ENCODE measurements around the gene PLEKHM1.
"Not testable (repeated sequence)": the region's sequence is repeated elsewhere in the genome, so short reads cannot be mapped to it uniquely, and the experiment has no call there.

PLEKHM1 gene

DNA sequence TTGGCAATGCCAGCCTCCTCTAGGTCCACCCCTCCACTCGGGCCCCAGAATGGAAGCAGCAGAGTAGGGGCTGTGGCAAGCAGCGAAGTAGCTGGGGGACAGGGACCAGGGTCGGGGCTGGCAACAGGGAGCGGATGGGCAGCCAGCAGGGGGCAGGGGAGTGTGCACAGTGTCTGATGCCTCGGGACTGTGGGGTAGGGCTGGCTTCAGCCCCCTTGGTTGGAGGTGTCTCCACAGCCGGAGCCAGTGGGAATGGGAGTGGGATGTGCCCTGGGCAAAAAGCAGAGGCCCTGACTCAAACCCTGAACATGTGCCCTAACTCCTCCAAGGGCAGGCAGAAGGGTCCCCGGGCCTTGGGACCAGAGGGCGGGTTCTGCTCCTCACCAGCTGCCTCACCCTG, 39.4 kb downstream of the PLEKHM1 start:
- no peaks in the 10 kb centered on the region for H3K9me3 ChIP-seq (ENCODE audit: insufficient read depth, low read depth, low read length)
- no peak overlapping the region for H3K9ac ChIP-seq (ENCODE audit: low read length)
- H3K18ac ChIP-seq (ENCODE audit: low read length) = no peak overlapping the region
- no peak overlapping the region for H4K91ac ChIP-seq (ENCODE audit: low read depth, low read length)
- no peak overlapping the region for H3K4ac ChIP-seq (ENCODE audit: low read depth, low read length)
- no peaks in the 10 kb centered on the region for H3K4me1 ChIP-seq (ENCODE audit: control insufficient read depth in 1 of 2, insufficient read depth in 2 of 2, low read length in 2 of 2)
- no peak overlapping the region for H4K12ac ChIP-seq (ENCODE audit: low read depth, low read length)
- H3K27ac ChIP-seq (ENCODE audit: low read depth, low read length) = no peak overlapping the region
- H3K27me3 ChIP-seq (ENCODE audit: insufficient read depth, low read length) = no peaks in the 10 kb centered on the region
- peak overlapping the region; percentile 35 for H3K4me3 ChIP-seq (ENCODE audit: low read depth, low read length)
- whole genome bisulfite sequencing (ENCODE audit: extremely low coverage, insufficient coverage, insufficient read length) = no CpG with 5 or more reads among the region's 8 CpGs
- H3K36me3 ChIP-seq (ENCODE audit: control insufficient read depth in 1 of 2, insufficient read depth in 2 of 2, low read length in 2 of 2) = peaks cover 10 to 13% of the 10 kb centered on the region in 2 experiments
- H2AK5ac ChIP-seq (ENCODE audit: low read length) = no peak overlapping the region
- no peak overlapping the region for H3K14ac ChIP-seq (ENCODE audit: low read length)
- no peaks in the 10 kb centered on the region for H3K79me1 ChIP-seq (ENCODE audit: low read length)
- no peak overlapping the region for H2AFZ ChIP-seq (ENCODE audit: insufficient read depth, low read length, poor library complexity)
- no peak for DNase-seq
- H2BK120ac ChIP-seq (ENCODE audit: insufficient read depth, low read length, poor library complexity) = no peak overlapping the region
- H3K79me2 ChIP-seq (ENCODE audit: control insufficient read depth, insufficient read depth, low read length, poor library complexity) = no peaks in the 10 kb centered on the region
- no peak overlapping the region for H3K23ac ChIP-seq (ENCODE audit: low read length)
- no peak overlapping the region for H4K8ac ChIP-seq (ENCODE audit: low read depth, low read length)
- no peak overlapping the region for H2BK5ac ChIP-seq (ENCODE audit: low read depth, low read length, poor library complexity)
- H2BK12ac ChIP-seq (ENCODE audit: low read length) = no peak overlapping the region
- no peak overlapping the region for H3K4me2 ChIP-seq (ENCODE audit: low read length)

DNA sequence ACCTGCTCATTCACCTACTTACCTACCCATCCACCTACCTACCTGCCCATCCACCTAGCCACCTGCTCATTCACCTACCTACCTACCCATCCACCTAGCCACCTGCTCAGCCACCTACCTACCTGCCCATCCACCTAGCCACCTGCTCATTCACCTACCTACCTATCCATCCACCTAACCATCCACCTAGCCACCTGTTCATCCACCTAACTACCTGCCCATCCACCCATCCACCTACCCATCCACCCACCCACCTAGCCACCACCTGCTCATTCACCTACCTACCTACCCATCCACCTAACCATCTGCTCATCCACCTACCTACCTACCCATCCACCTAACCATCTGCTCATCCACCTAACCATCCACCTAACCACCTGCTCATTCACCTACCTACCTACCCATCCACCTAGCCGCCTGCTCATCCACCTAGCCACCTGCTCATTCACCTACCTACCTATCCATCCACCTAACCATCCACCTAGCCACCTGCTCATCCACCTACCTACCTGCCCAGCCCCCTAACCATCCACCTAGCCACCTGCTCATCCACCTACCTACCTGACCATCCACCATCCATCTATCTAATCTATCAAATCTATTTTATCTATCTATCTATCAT, 40.7 kb downstream of the PLEKHM1 start:
- not testable (repeated sequence) for H2BK5ac ChIP-seq (ENCODE audit: low read depth, low read length, poor library complexity); H3K4me3 ChIP-seq (ENCODE audit: low read depth, low read length); DNase-seq

DNA sequence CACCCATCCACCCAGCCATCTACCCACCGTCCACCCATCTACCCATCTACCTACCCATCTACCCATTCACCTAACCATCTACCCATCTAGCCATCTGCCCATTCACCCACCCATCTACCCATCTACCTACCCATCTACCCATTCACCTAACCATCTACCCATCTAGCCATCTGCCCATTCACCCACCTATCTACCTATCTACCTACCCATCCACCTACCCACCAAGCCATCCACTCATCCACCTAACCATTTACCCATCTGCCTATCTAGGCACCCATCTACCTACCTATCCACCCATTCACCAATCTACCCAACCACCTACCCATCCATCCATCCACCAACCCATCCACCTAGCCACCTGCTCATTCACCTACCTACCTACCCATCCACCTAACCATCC, 41.3 kb downstream of the PLEKHM1 start:
- not testable (repeated sequence) for H2BK5ac ChIP-seq (ENCODE audit: low read depth, low read length, poor library complexity); H2AFZ ChIP-seq (ENCODE audit: insufficient read depth, low read length, poor library complexity); H2BK120ac ChIP-seq (ENCODE audit: insufficient read depth, low read length, poor library complexity); H3K23ac ChIP-seq (ENCODE audit: low read length); H3K79me1 ChIP-seq (ENCODE audit: low read length); H3K18ac ChIP-seq (ENCODE audit: low read length); H2BK12ac ChIP-seq (ENCODE audit: low read length); DNase-seq; H3K4me2 ChIP-seq (ENCODE audit: low read length); H4K12ac ChIP-seq (ENCODE audit: low read depth, low read length); H4K91ac ChIP-seq (ENCODE audit: low read depth, low read length); H3K79me2 ChIP-seq (ENCODE audit: control insufficient read depth, insufficient read depth, low read length, poor library complexity); H3K4ac ChIP-seq (ENCODE audit: low read depth, low read length); H2AK5ac ChIP-seq (ENCODE audit: low read length); H4K8ac ChIP-seq (ENCODE audit: low read depth, low read length); H3K4me1 ChIP-seq (ENCODE audit: control insufficient read depth in 1 of 2, insufficient read depth in 2 of 2, low read length in 2 of 2); H3K27me3 ChIP-seq (ENCODE audit: insufficient read depth, low read length); H3K27ac ChIP-seq (ENCODE audit: low read depth, low read length); H3K14ac ChIP-seq (ENCODE audit: low read length); H3K9me3 ChIP-seq (ENCODE audit: insufficient read depth, low read depth, low read length); H3K9ac ChIP-seq (ENCODE audit: low read length); H3K4me3 ChIP-seq (ENCODE audit: low read depth, low read length)
- no CpG with 5 or more reads among the region's 1 CpG for WGBS (ENCODE audit: extremely low coverage, insufficient coverage, insufficient read length)
- peaks cover 15 to 19% of the 10 kb centered on the region in 2 experiments for H3K36me3 ChIP-seq (ENCODE audit: control insufficient read depth in 1 of 2, insufficient read depth in 2 of 2, low read length in 2 of 2)

More for the DNA sequence above, 40.7 kb downstream of the PLEKHM1 start:
- not testable (repeated sequence) for H2BK12ac ChIP-seq (ENCODE audit: low read length); H2AFZ ChIP-seq (ENCODE audit: insufficient read depth, low read length, poor library complexity); H3K23ac ChIP-seq (ENCODE audit: low read length); H3K27ac ChIP-seq (ENCODE audit: low read depth, low read length); H3K9ac ChIP-seq (ENCODE audit: low read length); H3K18ac ChIP-seq (ENCODE audit: low read length); H3K79me1 ChIP-seq (ENCODE audit: low read length); H3K14ac ChIP-seq (ENCODE audit: low read length); H4K12ac ChIP-seq (ENCODE audit: low read depth, low read length); H2AK5ac ChIP-seq (ENCODE audit: low read length); H3K4me1 ChIP-seq (ENCODE audit: control insufficient read depth in 1 of 2, insufficient read depth in 2 of 2, low read length in 2 of 2); H3K4me2 ChIP-seq (ENCODE audit: low read length); H2BK120ac ChIP-seq (ENCODE audit: insufficient read depth, low read length, poor library complexity); H3K9me3 ChIP-seq (ENCODE audit: insufficient read depth, low read depth, low read length); H3K4ac ChIP-seq (ENCODE audit: low read depth, low read length); H3K79me2 ChIP-seq (ENCODE audit: control insufficient read depth, insufficient read depth, low read length, poor library complexity); H4K91ac ChIP-seq (ENCODE audit: low read depth, low read length); H3K27me3 ChIP-seq (ENCODE audit: insufficient read depth, low read length); H4K8ac ChIP-seq (ENCODE audit: low read depth, low read length)
- H3K36me3 ChIP-seq (ENCODE audit: control insufficient read depth in 1 of 2, insufficient read depth in 2 of 2, low read length in 2 of 2) = peaks cover 16 to 18% of the 10 kb centered on the region in 2 experiments
- WGBS (ENCODE audit: extremely low coverage, insufficient coverage, insufficient read length) = no CpG with 5 or more reads among the region's 1 CpG

DNA sequence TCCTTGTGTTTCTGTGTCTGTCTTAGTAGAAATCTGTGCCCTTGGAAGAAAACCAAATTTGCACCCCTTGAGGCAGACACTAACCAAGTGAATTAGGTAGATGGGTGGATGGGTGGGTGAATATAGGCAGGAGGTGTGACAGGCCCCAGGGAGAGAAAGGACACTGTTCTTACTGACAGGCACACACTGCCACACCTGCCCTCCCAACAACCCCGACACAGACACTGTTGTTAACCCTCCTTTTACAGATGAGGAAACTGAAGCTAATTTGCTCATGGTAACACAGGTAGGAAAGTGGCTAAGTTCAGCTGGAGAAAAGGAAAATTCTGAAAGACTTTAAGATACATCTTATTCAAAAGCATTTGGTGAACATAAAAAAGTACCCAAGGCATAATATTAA, 42.0 kb downstream of the PLEKHM1 start:
- not testable (repeated sequence) for H3K14ac ChIP-seq (ENCODE audit: low read length); H3K18ac ChIP-seq (ENCODE audit: low read length); H3K79me1 ChIP-seq (ENCODE audit: low read length); H3K4me2 ChIP-seq (ENCODE audit: low read length); H3K79me2 ChIP-seq (ENCODE audit: control insufficient read depth, insufficient read depth, low read length, poor library complexity); H3K4ac ChIP-seq (ENCODE audit: low read depth, low read length); H3K23ac ChIP-seq (ENCODE audit: low read length); DNase-seq; H2BK12ac ChIP-seq (ENCODE audit: low read length); H2BK5ac ChIP-seq (ENCODE audit: low read depth, low read length, poor library complexity); H3K9me3 ChIP-seq (ENCODE audit: insufficient read depth, low read depth, low read length); H4K8ac ChIP-seq (ENCODE audit: low read depth, low read length); H4K91ac ChIP-seq (ENCODE audit: low read depth, low read length); H3K4me3 ChIP-seq (ENCODE audit: low read depth, low read length); H2AFZ ChIP-seq (ENCODE audit: insufficient read depth, low read length, poor library complexity); H3K9ac ChIP-seq (ENCODE audit: low read length); H2AK5ac ChIP-seq (ENCODE audit: low read length); H3K27ac ChIP-seq (ENCODE audit: low read depth, low read length); H3K4me1 ChIP-seq (ENCODE audit: control insufficient read depth in 1 of 2, insufficient read depth in 2 of 2, low read length in 2 of 2); H2BK120ac ChIP-seq (ENCODE audit: insufficient read depth, low read length, poor library complexity); H3K27me3 ChIP-seq (ENCODE audit: insufficient read depth, low read length); H4K12ac ChIP-seq (ENCODE audit: low read depth, low read length)
- no CpG with 5 or more reads among the region's 1 CpG for WGBS (ENCODE audit: extremely low coverage, insufficient coverage, insufficient read length)
- peaks cover 9 to 14% of the 10 kb centered on the region in 2 experiments for H3K36me3 ChIP-seq (ENCODE audit: control insufficient read depth in 1 of 2, insufficient read depth in 2 of 2, low read length in 2 of 2)

Measured in trophoblast cell (in vitro differentiated cells and primary cell).